Fibroblast of lung (primary cell): ENCODE measurements around the gene ETFA.
"Not testable (repeated sequence)": the region's sequence is repeated elsewhere in the genome, so short reads cannot be mapped to it uniquely, and the experiment has no call there.

Experiments used
- EZH2 ChIP-seq: IDR thresholded peaks from 2 replicates; pipeline ENCODE4 v1.5.1; 2012; ENCODE audit warnings: low read length, control low read depth, mild to moderate bottlenecking; ENCODE audit errors: missing control alignments
- TF ChIP-seq, protein P1 (sequence below), 2 donors: IDR thresholded peaks in 1 of 2; conservative IDR thresholded peaks in 1 of 2; 1 replicate in 1 of 2; 2 replicates in 1 of 2; pipeline ENCODE4 v1.5.1; 2011 to 2012; ENCODE audit warnings: low read length in 2 of 2, control low read depth in 1 of 2, inconsistent platforms in 1 of 2, low read depth in 1 of 2, mild to moderate bottlenecking in 1 of 2

- TF ChIP-seq, protein P1, sequence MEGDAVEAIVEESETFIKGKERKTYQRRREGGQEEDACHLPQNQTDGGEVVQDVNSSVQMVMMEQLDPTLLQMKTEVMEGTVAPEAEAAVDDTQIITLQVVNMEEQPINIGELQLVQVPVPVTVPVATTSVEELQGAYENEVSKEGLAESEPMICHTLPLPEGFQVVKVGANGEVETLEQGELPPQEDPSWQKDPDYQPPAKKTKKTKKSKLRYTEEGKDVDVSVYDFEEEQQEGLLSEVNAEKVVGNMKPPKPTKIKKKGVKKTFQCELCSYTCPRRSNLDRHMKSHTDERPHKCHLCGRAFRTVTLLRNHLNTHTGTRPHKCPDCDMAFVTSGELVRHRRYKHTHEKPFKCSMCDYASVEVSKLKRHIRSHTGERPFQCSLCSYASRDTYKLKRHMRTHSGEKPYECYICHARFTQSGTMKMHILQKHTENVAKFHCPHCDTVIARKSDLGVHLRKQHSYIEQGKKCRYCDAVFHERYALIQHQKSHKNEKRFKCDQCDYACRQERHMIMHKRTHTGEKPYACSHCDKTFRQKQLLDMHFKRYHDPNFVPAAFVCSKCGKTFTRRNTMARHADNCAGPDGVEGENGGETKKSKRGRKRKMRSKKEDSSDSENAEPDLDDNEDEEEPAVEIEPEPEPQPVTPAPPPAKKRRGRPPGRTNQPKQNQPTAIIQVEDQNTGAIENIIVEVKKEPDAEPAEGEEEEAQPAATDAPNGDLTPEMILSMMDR (conservative IDR thresholded peaks at IDR 0.05 in 1 of 2, IDR thresholded peaks at IDR 0.05 in 1 of 2; ENCODE audit: low read depth in 1 of 2, low read length in 2 of 2): not testable (repeated sequence)
- TF ChIP-seq EZH2: not testable (repeated sequence)
Measured at GRCh38 chr15:76294463-76294862, 16.8 kb downstream of the ETFA start.
